ENCODE data around the gene PLXNA4.

Gene PLXNA4

GRCh38 chr7:132225216-132226030, 350.8 kb downstream of the PLXNA4 start:
- no peak for DNase-seq

GRCh38 chr7:132221356-132221755, 354.9 kb downstream of the PLXNA4 start:
- DNase-seq: no peak

GRCh38 chr7:132220060-132220459, 356.2 kb downstream of the PLXNA4 start:
- no peak for DNase-seq

GRCh38 chr7:132218876-132219275, 357.4 kb downstream of the PLXNA4 start:
- DNase-seq: no peak

GRCh38 chr7:132216847-132217525, 359.3 kb downstream of the PLXNA4 start:
- DNase-seq: no peak

- no peak for DNase-seq
Measured at GRCh38 chr7:132214452-132214851, 361.8 kb downstream of the PLXNA4 start.

GRCh38 chr7:132213583-132213982, 362.7 kb downstream of the PLXNA4 start:
- DNase-seq: no peak

GRCh38 chr7:132211971-132212370, 364.3 kb downstream of the PLXNA4 start:
- no peak for DNase-seq

- no peak for DNase-seq
Measured at GRCh38 chr7:132210821-132211220, 365.4 kb downstream of the PLXNA4 start.

GRCh38 chr7:132207782-132208181, 368.5 kb downstream of the PLXNA4 start:
- no peak for DNase-seq

- DNase-seq: no peak
Measured at GRCh38 chr7:132207211-132207610, 369.1 kb downstream of the PLXNA4 start.

- no peak for DNase-seq
Measured at GRCh38 chr7:132206594-132206993, 369.7 kb downstream of the PLXNA4 start.

- no peak for DNase-seq
Measured at GRCh38 chr7:132205509-132205908, 370.8 kb downstream of the PLXNA4 start.

- no peak for DNase-seq
Measured at GRCh38 chr7:132203021-132203420, 373.2 kb downstream of the PLXNA4 start.

GRCh38 chr7:132202541-132202940, 373.7 kb downstream of the PLXNA4 start:
- no peak for DNase-seq

- DNase-seq: no peak
Measured at GRCh38 chr7:132200141-132200540, 376.1 kb downstream of the PLXNA4 start.

GRCh38 chr7:132199626-132200025, 376.6 kb downstream of the PLXNA4 start:
- DNase-seq: no peak

- DNase-seq: no peak
Measured at GRCh38 chr7:132197772-132198171, 378.5 kb downstream of the PLXNA4 start.

GRCh38 chr7:132193898-132194297, 382.4 kb downstream of the PLXNA4 start:
- DNase-seq: no peak

- no peak for DNase-seq
Measured at GRCh38 chr7:132192809-132193208, 383.5 kb downstream of the PLXNA4 start.

GRCh38 chr7:132191418-132191817, 384.9 kb downstream of the PLXNA4 start:
- DNase-seq: no peak

- no peak for DNase-seq
Measured at GRCh38 chr7:132190683-132191082, 385.6 kb downstream of the PLXNA4 start.

- DNase-seq: no peak
Measured at GRCh38 chr7:132189881-132190280, 386.4 kb downstream of the PLXNA4 start.
